Measurements from ENCODE around the gene AGAP5.
A peak's percentile ranks its signal among the peaks of the same experiment; 100 is the strongest.
"Not testable (repeated sequence)": the region's sequence is repeated elsewhere in the genome, so short reads cannot be mapped to it uniquely, and the experiment has no call there.

Gene AGAP5

DNA sequence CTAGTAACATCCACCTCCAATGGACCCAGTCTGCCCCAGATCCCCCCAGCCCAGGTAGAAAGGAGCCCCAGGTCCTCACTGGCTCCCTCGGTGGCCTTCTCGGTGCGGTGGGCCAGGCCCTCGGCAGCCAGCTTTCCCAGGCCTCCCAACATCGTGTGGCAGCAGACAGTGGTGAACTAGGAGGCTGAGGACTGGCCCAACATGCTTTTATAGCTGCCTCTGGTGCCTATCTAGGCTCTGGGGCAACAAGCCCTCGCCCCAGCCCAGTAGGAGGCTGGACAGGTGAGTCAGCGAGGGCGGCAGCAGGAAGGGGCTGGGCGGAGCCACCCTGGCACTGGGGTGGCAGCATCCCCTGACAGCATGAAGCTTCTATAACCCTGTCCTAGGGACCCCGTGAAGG lies 34.3 kb downstream of the AGAP5 start:
- not testable (repeated sequence) for H3K4me3 ChIP-seq (ENCODE audit: low read depth, low read length); DNase-seq (ENCODE audit: low read depth)

DNA sequence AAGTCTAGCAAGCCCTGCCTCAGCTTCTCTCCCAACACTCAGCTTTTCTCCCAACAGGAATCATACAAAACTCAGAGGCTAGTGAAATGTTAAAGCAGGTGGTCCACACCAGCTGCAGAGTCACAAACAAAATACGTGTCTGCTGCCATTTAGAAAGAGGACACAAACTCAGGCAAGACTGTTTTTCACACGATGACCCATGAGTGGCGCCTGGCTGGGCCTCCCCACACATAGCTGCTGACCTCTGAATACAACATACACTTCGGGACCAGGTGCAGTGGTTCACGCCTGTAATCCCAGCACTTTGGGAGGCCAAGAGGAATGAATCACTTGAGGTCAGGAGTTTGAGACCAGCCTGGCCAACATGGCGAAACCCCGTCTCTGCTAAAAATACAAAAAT lies 35.2 kb downstream of the AGAP5 start:
- DNase-seq (ENCODE audit: low read depth); H3K4me3 ChIP-seq (ENCODE audit: low read depth, low read length): not testable (repeated sequence)

DNA sequence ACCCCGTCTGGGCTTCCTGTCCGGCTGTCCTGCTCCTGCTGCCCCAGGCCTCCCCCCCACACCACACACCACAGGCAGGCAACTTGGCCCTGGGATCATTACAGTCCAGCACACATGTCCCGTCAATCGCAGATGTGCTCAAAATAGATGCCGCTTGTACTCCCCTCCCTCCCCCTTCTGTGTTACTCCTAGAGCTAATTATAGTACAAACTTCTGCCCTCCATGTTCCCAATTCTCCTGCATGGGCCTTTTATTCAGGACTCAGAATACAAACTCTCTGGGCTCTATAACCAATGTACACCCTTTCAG lies 42.0 kb downstream of the AGAP5 start, which contains the start of gene SYNPO2L:
SYNPO2L (minus strand) TSS at position 40 of the 309 bp plus-strand sequence. CDS start 107 bp downstream, outside the sequence.
- no peak for DNase-seq (ENCODE audit: low read depth)

GRCh38 chr10:73655257-73655989 lies 42.5 kb downstream of the AGAP5 start:
- no peak overlapping the region for H3K4me3 ChIP-seq (ENCODE audit: low read depth, low read length)
- DNase-seq (ENCODE audit: low read depth), result no peak

More for the DNA sequence above, 42.0 kb downstream of the AGAP5 start, which contains the start of gene SYNPO2L:
- no peak within 1 kb of the TSS for H3K4me3 ChIP-seq (ENCODE audit: low read depth, low read length)

DNA sequence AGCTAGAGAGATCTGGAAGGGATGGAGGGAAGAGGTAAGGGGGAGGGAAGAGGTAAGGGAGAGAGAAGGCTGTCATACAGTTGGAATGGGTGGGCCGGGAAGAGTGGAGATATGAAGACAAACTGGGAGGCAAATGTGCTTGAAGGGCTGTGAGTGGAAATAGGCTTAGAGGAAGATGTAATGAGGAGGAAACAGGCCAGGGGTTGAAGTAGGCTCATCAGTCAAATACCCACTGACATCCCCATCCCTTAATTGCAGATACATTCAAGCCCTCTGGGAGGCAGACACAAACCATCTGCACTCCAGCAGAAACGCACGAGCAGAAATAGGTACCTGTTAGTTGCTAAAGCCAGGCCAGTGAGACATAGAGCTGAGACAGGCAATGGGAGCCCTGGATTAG lies 44.2 kb downstream of the AGAP5 start:
- DNase-seq (ENCODE audit: low read depth), result no peak
- no peak overlapping the region for H3K4me3 ChIP-seq (ENCODE audit: low read depth, low read length)

DNA sequence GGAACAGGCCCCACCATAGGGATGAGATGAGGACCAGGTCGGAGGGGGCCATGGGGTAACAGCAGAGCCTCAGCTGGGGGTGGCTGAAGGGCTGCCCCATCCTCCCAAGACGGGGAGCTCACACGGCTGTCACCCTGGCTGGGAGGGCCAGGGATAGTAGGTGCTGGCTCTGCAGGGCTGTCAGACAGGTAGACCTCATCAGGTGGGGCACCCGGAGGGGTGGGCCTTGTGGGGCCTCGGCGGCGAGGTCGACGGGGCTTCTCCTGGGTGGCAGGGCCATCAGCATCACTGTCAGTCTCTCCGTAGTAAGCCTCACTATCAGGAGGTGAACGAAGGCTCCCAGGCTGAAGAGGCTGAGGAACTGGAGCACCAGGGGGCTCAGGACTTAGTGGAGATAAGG lies 44.7 kb downstream of the AGAP5 start:
- no peak for DNase-seq (ENCODE audit: low read depth)
- no peak overlapping the region for H3K4me3 ChIP-seq (ENCODE audit: low read depth, low read length)

GRCh38 chr10:73650537-73651331 lies 47.2 kb downstream of the AGAP5 start:
- DNase-seq (ENCODE audit: low read depth), result peak; percentile 88
- peak overlapping the region; percentile 6 for H3K4me3 ChIP-seq (ENCODE audit: low read depth, low read length)

GRCh38 chr10:73649876-73650536 lies 47.9 kb downstream of the AGAP5 start:
- peak overlapping the region; percentile 13 for H3K4me3 ChIP-seq (ENCODE audit: low read depth, low read length)
- DNase-seq (ENCODE audit: low read depth), result no peak

- no peak for DNase-seq (ENCODE audit: low read depth)
- peak overlapping the region; percentile 13 for H3K4me3 ChIP-seq (ENCODE audit: low read depth, low read length)
Observed at GRCh38 chr10:73648975-73649829, 48.7 kb downstream of the AGAP5 start.

- H3K4me3 ChIP-seq (ENCODE audit: low read depth, low read length), result peak overlapping the region; percentile 48
- no peak for DNase-seq (ENCODE audit: low read depth)
Observed at GRCh38 chr10:73647875-73648651, 49.8 kb downstream of the AGAP5 start.

GRCh38 chr10:73647211-73647874 lies 50.6 kb downstream of the AGAP5 start:
- no peak for DNase-seq (ENCODE audit: low read depth)
- H3K4me3 ChIP-seq (ENCODE audit: low read depth, low read length), result peak overlapping the region; percentile 48

DNA sequence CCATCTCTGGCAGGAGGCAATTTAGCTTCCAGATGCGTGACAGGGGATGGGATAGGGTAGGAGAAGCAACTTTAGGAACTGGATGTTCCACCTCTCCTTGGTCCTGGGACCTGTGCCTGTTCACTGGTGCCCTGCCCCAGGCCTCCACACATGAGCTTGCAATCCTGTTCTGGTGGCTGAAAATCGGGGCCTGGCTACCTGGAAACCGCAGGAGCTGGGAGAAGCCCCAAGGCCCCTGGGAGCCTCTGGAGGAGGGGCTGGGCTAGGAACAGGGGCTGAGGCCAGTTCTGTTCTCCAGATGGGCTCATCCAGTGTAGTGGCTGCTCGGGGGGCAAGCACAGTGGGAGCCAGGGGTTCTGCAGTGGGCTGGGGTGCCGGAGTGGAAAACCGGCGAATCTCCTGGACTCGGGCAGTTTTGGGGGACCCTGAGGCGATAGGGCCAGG lies 51.3 kb downstream of the AGAP5 start:
- DNase-seq (ENCODE audit: low read depth), result no peak
- H3K4me3 ChIP-seq (ENCODE audit: low read depth, low read length), result no peak overlapping the region

DNA sequence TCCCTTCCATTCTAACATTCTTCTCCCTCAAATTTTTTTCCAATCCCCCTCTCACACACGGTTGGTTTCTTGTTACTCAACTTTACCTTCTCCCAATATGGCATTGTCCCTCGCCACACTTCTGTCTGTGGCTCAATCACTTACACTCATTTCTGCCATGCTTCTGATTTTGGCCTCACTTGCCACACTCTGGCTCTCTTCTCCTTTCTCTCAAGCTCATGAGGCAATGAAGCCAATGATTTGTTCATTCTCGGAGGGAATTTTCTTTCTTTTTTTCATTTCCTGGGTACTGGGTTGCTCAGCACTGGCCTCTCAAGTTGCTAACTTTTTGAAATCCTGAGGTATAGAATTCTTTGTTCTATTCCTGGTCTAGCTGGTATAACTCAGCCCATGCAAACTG lies 52.7 kb downstream of the AGAP5 start:
- no peak for DNase-seq (ENCODE audit: low read depth)
- H3K4me3 ChIP-seq (ENCODE audit: low read depth, low read length), result no peak overlapping the region

GRCh38 chr10:73644767-73645166 lies 53.1 kb downstream of the AGAP5 start:
- DNase-seq (ENCODE audit: low read depth), result no peak
- H3K4me3 ChIP-seq (ENCODE audit: low read depth, low read length), result no peak overlapping the region

GRCh38 chr10:73644015-73644743 lies 53.7 kb downstream of the AGAP5 start:
- H3K4me3 ChIP-seq (ENCODE audit: low read depth, low read length), result no peak overlapping the region
- no peak for DNase-seq (ENCODE audit: low read depth)

DNA sequence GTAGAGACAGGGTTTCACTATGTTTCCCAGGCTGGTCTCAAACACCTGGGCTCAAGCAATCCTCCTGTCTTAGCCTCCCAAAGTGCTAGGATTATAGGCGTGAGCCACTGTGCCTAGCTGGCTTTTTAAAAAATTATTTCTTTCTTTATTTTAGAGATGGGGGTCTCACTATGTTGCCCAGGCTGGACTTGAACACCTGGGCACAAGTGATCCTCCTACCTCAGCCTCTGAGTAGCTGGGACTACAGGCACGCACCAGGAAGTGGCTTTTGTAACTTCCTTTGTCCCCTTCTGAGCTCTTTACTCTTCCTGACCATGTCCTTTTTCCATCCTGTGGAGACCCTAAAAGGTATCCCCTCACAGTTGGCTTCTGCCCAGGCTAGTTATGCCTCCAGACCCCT lies 54.5 kb downstream of the AGAP5 start:
- no peak for DNase-seq (ENCODE audit: low read depth)
- H3K4me3 ChIP-seq (ENCODE audit: low read depth, low read length), result no peak overlapping the region

DNA sequence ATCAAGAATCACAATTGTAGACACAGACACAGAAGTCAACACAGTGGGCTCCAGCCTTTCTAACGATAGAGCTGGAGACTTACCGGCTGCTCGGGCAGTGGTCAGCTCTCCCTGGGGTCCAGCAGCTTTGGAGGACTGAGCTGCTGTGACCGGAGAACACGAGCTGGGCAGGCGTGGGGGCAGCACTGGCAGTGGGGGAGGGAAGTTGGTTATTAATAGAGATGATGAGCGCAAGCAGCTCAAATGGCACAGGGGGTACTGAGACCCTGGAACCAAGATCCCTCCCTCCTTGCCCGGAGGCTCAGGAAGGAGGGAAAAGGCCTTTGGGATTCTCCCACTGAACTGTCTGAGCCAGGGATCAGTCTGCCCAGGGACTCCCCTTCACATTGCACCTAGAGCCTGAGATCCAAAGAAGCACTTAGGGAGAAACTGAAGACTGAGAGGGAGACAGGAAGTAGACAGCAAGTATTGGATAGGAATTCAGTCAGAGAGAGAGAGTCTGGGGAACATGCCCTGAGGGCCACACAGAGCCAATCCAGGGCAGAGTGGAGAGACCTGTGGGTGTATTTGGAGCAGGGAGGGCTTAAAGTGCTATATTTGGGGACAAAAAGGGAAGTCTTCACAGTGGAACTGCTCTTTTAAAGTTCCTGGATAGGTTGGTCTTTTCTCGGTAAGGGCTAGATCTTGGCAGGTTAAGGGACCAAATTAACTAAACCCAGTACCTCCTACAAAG lies 56.4 kb downstream of the AGAP5 start, which contains the start of gene MYOZ1:
MYOZ1 (minus strand) TSS at position 147 of the 733 bp plus-strand sequence. CDS start 1,457 bp downstream, outside the sequence.
- no peak for DNase-seq (ENCODE audit: low read depth)
- H3K4me3 ChIP-seq (ENCODE audit: low read depth, low read length), result no peak within 1 kb of the TSS
